HG03108 (cell line): ENCODE data around the gene CD300LD.
"Not testable (repeated sequence)": the region's sequence is repeated elsewhere in the genome, so short reads cannot be mapped to it uniquely, and the experiment has no call there.

ENCODE experiments used
- ATAC-seq: cut with Tn5 transposase; IDR thresholded peaks from one replicate; pipeline ENCODE4 v1.9.1; 2021; ENCODE audit warnings: moderate library complexity; ENCODE audit not compliant: unreplicated experiment

The CD300LD gene

GRCh38 chr17:74592087-74592990 is at the start of gene CD300LD:
CD300LD (minus strand) TSS chr17:74592283; CDS start chr17:74592202, 81 bp downstream.
- ATAC-seq: no peak

GRCh38 chr17:74641224-74641957 is 49.3 kb upstream of the CD300LD start:
- ATAC-seq: no peak

- ATAC-seq: no peak
Measured at GRCh38 chr17:74639704-74640151, 47.6 kb upstream of the CD300LD start.

- ATAC-seq: no peak
Measured at GRCh38 chr17:74637926-74638325, 45.8 kb upstream of the CD300LD start.

- ATAC-seq: no peak
Measured at GRCh38 chr17:74637265-74637664, 45.2 kb upstream of the CD300LD start.

- not testable (repeated sequence) for ATAC-seq
Measured at GRCh38 chr17:74636541-74637085, 44.5 kb upstream of the CD300LD start.

GRCh38 chr17:74635418-74635817 is 43.3 kb upstream of the CD300LD start:
- ATAC-seq: no peak

- no peak for ATAC-seq
Measured at GRCh38 chr17:74633326-74633725, 41.2 kb upstream of the CD300LD start.

- ATAC-seq: no peak
Measured at GRCh38 chr17:74632617-74633016, 40.5 kb upstream of the CD300LD start.

GRCh38 chr17:74631468-74632450 is 39.7 kb upstream of the CD300LD start:
- ATAC-seq: no peak

- ATAC-seq: not testable (repeated sequence)
Measured at GRCh38 chr17:74630251-74630650, 38.2 kb upstream of the CD300LD start.

- ATAC-seq: no peak
Measured at GRCh38 chr17:74625661-74626060, 33.6 kb upstream of the CD300LD start.

- no peak for ATAC-seq
Measured at GRCh38 chr17:74624131-74624530, 32.0 kb upstream of the CD300LD start.

GRCh38 chr17:74623693-74624093 is 31.6 kb upstream of the CD300LD start, which contains the start of gene CD300E:
CD300E (minus strand) TSS chr17:74623738; CDS start chr17:74623621, 117 bp downstream.
- no peak for ATAC-seq

GRCh38 chr17:74619077-74619673 is 27.1 kb upstream of the CD300LD start:
- ATAC-seq: no peak

- no peak for ATAC-seq
Measured at GRCh38 chr17:74618451-74618850, 26.4 kb upstream of the CD300LD start.

- no peak for ATAC-seq
Measured at GRCh38 chr17:74616696-74617095, 24.6 kb upstream of the CD300LD start.

GRCh38 chr17:74612046-74612445 is 20.0 kb upstream of the CD300LD start:
- ATAC-seq: no peak

GRCh38 chr17:74610108-74610507 is 18.0 kb upstream of the CD300LD start:
- no peak for ATAC-seq

- no peak for ATAC-seq
Measured at GRCh38 chr17:74608511-74608910, 16.4 kb upstream of the CD300LD start.
